HG03108 (cell line): ENCODE measurements around the gene TENM4.

Source experiments
- ATAC-seq: cut with Tn5 transposase; IDR thresholded peaks from one replicate; pipeline ENCODE4 v1.9.1; 2021; ENCODE audit warnings: moderate library complexity; ENCODE audit not compliant: unreplicated experiment

TENM4 gene

GRCh38 chr11:79440571-79441460 lies at the start of gene TENM4:
Gene TENM4, minus strand, starts transcription at chr11:79441030. Its CDS starts 371,086 bp downstream, at chr11:79069944.
- no peak for ATAC-seq

GRCh38 chr11:79488286-79488685 lies 47.5 kb upstream of the TENM4 start:
- no peak for ATAC-seq

DNA sequence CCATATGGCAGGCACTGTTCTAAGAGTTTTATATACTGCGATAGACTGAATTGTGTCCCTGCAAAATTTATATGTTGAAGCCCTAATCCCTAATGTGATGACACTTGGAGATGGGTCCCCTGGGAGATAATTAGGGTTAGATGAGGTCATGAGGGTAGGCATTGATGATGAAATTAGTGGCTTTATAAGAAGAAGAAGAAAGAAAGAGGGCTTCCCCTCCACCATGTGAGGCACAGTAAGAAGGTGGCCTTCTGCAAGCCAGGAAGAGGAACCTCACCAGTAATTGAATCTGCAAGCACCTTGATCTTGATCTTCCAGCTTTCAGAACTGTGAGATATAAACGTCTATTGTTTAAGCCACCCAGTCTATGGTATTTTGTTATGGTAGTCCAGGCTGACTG lies 46.6 kb upstream of the TENM4 start:
- ATAC-seq = no peak

DNA sequence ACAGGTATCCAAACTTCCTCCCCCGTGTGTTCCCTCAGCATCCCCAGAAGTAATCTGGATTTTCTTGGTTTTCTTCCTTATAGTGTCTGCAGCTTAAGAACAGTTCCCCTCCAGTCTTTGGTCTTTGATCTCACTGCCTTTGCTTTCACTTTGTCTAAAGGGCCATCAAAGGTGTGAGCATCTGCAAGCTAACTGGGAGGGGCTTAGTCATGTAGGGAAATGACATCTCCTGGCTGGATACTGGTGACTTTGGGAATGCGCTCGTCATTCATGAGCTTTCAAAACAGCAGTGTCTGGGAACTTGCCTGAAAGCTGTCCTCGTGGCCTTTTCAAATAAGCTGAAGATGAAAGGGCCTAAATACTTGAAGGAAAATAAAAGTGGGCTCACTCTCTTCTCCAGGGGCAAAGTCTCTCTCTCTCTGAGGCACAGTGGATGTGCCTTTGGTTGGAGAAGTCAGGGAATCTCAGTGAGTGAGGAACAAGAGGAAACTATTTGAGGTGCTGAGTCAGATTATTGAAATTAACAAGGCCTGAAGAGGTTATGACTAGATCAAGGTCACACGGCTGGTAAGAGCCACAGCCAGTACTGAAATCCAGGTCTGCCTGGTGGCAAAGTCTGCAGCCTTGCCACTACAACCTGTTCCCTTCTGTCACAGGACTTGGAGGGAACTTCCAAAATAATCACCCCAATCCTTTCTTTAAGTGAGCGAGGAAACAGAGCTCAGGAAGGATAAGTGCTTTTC lies 45.6 kb upstream of the TENM4 start:
- ATAC-seq = no peak

GRCh38 chr11:79485694-79486093 lies 44.9 kb upstream of the TENM4 start:
- ATAC-seq = no peak

- no peak for ATAC-seq
These were observed 44.0 kb upstream of the TENM4 start for GRCh38 chr11:79484872-79485271.

DNA sequence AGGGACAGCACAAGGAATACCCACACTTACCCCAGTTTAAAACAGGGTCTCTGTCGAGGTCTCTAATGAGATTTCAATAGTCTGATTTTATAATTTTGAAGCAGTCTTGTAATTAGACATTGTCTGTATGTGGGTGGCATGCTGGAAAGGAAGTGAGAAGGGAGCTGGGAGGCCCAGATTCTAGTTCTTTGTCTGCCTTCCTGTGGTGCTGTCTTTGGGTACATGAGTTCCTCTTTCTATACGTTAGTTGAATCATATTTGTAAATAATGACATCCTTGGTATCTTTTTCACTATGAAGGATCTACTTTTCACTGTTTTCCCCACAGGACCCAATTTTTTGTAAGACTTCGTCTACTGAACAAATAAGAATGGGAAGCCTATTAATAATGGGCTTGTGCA lies 42.0 kb upstream of the TENM4 start:
- ATAC-seq = peak; percentile 78

GRCh38 chr11:79481795-79482194 lies 41.0 kb upstream of the TENM4 start:
- ATAC-seq = peak; percentile 38

- ATAC-seq = no peak
These were observed 40.0 kb upstream of the TENM4 start for GRCh38 chr11:79480864-79481263.

DNA sequence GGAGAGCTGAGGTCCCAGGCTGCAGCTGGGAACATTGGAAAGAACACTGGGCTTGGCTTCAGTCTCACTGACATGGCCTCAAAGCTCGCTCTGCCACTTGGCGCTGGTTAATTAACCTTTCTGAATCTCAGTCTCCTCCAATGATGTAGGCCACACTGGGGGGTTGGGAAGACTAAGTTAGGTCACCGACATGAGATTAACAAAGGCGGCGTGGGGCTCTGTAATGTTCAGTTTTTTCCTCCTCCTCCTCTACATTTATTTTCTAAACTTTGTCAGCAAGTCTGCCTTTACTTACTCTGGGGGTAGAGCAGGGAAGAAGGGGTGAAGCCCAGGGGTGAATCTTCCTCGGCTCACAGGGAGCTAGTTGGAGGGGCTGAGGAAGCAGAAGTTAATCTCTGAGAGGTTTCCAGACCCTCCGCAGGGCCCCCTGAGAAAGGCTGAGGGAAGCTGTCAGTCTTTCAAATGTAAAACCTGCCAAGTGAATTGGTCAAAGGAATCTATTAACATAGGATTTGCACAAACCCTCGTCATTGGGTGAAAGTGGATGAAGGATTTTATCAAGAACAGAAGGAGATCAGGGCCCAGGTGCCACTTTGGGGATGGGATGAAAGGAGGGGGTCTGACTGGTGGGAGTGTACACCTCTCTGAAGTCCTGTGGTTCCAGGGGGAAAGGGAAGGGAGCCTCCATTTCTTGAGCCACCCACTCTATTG lies 32.1 kb upstream of the TENM4 start:
- ATAC-seq = no peak

DNA sequence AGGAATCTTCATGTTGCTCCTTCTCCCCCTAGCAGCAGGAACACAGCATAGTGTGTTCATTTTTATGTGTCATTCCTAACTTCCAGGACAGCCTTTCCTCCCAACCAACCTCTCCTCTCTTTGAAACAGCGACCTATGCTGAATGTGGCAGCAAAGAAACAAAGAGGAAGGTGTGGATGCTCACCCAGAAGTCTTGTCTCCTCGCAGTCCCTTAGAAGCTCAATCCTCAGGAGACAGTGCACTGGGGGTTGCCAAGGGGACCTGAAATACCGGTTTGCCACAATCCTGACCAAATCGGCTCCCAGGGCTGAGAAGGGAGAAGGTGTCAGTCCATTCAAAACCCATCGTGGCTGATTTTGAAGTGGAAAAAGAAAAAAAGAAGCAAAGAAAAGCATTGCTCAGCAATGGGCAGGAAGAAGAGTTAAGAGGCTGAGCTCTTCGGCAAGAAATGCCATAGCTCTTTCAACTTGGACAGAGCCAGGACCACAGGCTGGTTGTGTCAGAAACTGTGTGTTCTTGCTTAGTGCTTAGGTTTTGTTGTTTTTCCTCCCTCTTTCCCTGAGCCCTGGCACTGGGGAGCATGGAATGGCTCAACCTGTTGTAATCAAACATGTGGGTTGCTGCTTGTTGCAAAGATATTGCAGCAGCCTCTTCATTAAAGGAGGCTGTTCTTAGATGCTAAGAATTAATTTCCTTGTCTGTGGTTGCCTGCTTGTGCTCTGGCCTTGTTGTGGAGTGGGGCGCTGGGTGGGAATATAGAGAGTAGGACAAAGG lies 30.4 kb upstream of the TENM4 start:
- no peak for ATAC-seq

- ATAC-seq = no peak
These were observed 29.3 kb upstream of the TENM4 start for GRCh38 chr11:79470161-79470560.

GRCh38 chr11:79467761-79468160 lies 26.9 kb upstream of the TENM4 start:
- no peak for ATAC-seq

DNA sequence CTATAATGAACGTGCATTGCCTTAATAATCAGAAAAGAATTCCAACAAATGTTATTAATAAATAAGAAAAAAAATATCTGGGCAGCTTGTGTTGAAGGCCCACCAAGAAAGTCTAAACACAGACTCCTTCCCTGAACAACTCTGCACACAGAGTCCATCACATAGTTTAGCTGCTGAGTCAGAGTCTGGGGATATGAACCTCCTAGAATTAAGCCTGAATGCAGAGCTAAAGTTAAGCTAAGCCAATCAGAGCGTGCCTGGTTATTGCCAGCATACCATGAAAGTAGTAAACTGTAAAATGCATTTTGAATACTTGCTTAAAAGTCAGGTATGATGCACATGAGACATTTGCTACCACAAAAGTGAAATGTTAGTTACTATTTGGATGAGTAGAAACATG lies 25.6 kb upstream of the TENM4 start:
- no peak for ATAC-seq

- ATAC-seq = no peak
These were observed 24.3 kb upstream of the TENM4 start for GRCh38 chr11:79465160-79465559.

GRCh38 chr11:79461666-79462645 lies 21.1 kb upstream of the TENM4 start:
- ATAC-seq = no peak

- peak; percentile 63 for ATAC-seq
These were observed 20.3 kb upstream of the TENM4 start for GRCh38 chr11:79461144-79461543.

- no peak for ATAC-seq
These were observed 17.9 kb upstream of the TENM4 start for GRCh38 chr11:79458709-79459108.

- no peak for ATAC-seq
These were observed 15.7 kb upstream of the TENM4 start for GRCh38 chr11:79456501-79456900.

DNA sequence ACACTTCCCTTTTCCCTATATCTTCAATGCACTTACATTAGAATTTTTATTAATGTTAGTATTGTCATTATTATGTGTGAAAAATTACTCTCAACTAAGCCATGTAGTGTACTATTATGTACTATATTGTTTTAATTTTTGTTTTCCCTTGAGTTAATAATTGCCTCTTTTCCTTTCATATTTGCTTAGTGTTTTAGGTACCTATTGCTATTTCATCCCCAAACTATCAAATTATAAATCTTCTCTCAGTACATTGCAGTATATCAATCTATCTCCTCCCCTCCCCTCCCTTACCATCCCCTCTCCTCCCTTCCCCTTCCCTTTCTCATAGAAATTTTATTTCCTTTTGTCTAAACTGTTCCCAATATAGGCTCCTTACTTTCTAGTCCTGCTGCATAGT lies 12.8 kb upstream of the TENM4 start:
- ATAC-seq = no peak
